ENCODE results near the gene ACO1. TPM values are rescaled to one million over a fixed set of nuclear protein-coding genes. Genes with fewer than 3 reads are reported as not detected.

Gene ACO1
- total RNA-seq, 1 donor from 2014 or later = 30.6 TPM

DNA sequence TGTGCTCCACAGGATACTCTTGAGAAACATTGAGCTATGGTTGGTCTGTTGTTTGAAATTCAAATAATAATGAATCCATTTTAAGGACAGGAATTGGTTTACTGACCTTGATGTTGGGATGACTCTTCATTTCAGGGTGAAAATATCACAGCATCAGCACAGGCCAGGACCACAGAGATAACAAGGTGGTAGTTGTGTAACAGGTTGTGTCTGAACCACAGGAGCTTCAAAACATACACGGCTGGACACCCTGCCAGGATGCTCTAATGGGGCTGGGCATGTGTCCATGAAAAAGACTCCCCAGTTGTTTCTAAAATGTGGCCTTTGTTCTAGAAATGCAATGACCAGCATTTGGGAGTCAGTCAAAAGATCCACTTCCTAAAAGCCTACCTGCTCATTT is 69.8 kb downstream of the ACO1 start:
- H3K36me3 Mint-ChIP-seq (ENCODE audit: low read depth, unreplicated experiment) = peaks cover 16% of the 10 kb centered on the region
- no peak for DNase-seq (ENCODE audit: low spot score)
- no peak overlapping the region for H3K4me3 Mint-ChIP-seq (ENCODE audit: unreplicated experiment)
- no peak overlapping the region for H3K27ac Mint-ChIP-seq (ENCODE audit: unreplicated experiment)
- peaks cover 2% of the 10 kb centered on the region for H3K27me3 Mint-ChIP-seq (ENCODE audit: unreplicated experiment)
- TF ChIP-seq, protein P1, sequence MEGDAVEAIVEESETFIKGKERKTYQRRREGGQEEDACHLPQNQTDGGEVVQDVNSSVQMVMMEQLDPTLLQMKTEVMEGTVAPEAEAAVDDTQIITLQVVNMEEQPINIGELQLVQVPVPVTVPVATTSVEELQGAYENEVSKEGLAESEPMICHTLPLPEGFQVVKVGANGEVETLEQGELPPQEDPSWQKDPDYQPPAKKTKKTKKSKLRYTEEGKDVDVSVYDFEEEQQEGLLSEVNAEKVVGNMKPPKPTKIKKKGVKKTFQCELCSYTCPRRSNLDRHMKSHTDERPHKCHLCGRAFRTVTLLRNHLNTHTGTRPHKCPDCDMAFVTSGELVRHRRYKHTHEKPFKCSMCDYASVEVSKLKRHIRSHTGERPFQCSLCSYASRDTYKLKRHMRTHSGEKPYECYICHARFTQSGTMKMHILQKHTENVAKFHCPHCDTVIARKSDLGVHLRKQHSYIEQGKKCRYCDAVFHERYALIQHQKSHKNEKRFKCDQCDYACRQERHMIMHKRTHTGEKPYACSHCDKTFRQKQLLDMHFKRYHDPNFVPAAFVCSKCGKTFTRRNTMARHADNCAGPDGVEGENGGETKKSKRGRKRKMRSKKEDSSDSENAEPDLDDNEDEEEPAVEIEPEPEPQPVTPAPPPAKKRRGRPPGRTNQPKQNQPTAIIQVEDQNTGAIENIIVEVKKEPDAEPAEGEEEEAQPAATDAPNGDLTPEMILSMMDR (IDR thresholded peaks at IDR 0.05; ENCODE audit: unreplicated experiment) = no peak
- no peaks in the 10 kb centered on the region for H3K9me3 Mint-ChIP-seq (ENCODE audit: unreplicated experiment)
- no peaks in the 10 kb centered on the region for H3K4me1 Mint-ChIP-seq (ENCODE audit: unreplicated experiment)

DNA sequence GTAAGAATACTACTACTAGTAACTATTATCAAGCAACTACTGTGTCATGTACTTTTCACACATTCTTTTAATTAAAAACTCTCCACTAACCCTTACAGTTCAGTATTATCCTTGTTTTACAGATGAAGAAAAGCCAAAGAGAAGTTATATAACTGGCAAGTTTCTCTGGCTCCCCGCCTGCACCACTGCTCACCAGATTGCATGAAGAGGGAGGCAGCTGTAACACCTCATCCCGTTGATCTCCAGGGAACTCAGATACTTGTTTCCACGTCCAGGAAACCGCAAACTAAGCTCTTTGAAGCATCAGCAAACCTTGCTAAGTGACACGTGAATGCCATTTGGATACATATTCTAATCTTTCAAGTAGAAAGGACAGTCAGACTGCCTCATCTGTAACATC is 71.3 kb downstream of the ACO1 start:
- Mint-ChIP-seq H3K27me3 (ENCODE audit: unreplicated experiment) (peaks cover 2% of the 10 kb centered on the region), H3K4me3 (ENCODE audit: unreplicated experiment) (no peak overlapping the region), H3K4me1 (ENCODE audit: unreplicated experiment) (peaks cover 3% of the 10 kb centered on the region), H3K9me3 (ENCODE audit: unreplicated experiment) (no peaks in the 10 kb centered on the region), H3K27ac (ENCODE audit: unreplicated experiment) (no peak overlapping the region), H3K36me3 (ENCODE audit: low read depth, unreplicated experiment) (peaks cover 16% of the 10 kb centered on the region)
- DNase-seq (ENCODE audit: low spot score) = no peak
- TF ChIP-seq, protein P1 (IDR thresholded peaks at IDR 0.05; ENCODE audit: unreplicated experiment) = no peak

DNA sequence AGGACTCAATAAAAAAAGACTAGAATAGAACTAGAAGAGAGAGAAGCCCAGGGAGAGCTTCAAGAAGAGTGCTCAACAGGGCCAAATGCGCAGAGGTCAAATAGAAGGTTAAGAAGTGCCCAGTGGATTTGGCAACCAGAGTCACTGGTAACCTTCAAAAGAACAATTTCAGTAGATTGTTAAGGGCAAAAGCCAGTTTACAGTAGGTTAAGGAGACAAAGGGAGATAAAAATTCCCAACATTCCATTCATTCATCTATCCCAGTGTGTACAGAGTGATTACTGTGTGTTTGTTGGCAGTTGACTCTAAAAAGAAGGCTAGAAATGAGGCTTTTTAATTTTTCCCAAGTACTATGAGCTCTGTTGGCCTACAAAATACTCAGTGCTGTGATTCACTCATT is 72.1 kb downstream of the ACO1 start:
- no peaks in the 10 kb centered on the region for H3K9me3 Mint-ChIP-seq (ENCODE audit: unreplicated experiment)
- TF ChIP-seq, protein P1 (IDR thresholded peaks at IDR 0.05; ENCODE audit: unreplicated experiment) = no peak
- H3K4me1 Mint-ChIP-seq (ENCODE audit: unreplicated experiment) = peaks cover 10% of the 10 kb centered on the region
- H3K4me3 Mint-ChIP-seq (ENCODE audit: unreplicated experiment) = peak overlapping the region; percentile 17
- H3K36me3 Mint-ChIP-seq (ENCODE audit: low read depth, unreplicated experiment) = peaks cover 15% of the 10 kb centered on the region
- DNase-seq (ENCODE audit: low spot score) = no peak
- H3K27me3 Mint-ChIP-seq (ENCODE audit: unreplicated experiment) = peaks cover 2% of the 10 kb centered on the region
- H3K27ac Mint-ChIP-seq (ENCODE audit: unreplicated experiment) = no peak overlapping the region

DNA sequence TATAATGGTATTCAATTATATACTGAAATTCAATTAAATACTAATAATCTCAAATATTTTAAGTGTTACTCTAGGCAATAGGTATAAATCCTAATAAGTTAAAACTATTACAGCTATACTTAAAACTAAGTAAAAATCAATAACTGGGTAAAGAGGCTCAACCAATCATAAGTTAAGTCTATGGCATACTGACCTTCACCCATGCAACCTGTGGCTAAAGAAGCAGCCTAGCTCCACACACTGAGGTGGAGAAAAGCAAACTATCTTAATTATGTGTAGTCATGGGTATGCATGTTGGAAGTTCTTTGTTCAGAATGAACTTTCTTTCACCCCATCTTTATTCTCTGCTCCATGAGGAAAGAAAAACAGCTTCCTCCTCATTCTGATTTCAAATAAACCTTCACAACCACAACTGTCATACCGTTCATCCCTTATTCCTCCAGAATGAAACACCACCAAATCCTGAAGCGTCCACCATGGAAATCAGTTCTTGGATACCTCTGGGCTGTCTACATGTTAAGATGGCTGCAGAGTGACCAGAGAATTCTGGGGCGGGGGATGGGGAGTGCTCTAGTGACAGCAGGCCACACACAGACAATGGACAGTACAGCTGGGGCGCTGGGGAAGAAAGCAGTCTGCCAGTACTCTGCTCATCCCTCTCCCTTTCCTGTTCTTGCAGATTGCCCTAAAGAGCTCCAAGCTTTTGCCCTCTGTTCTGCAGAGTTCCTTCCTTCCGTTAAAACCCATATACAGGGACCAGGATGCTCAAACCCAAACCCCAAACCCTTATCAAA is 79.3 kb downstream of the ACO1 start:
- Mint-ChIP-seq H3K36me3 (ENCODE audit: low read depth, unreplicated experiment) (peaks cover 7% of the 10 kb centered on the region), H3K9me3 (ENCODE audit: unreplicated experiment) (no peaks in the 10 kb centered on the region), H3K4me3 (ENCODE audit: unreplicated experiment) (no peak overlapping the region), H3K27me3 (ENCODE audit: unreplicated experiment) (no peaks in the 10 kb centered on the region), H3K27ac (ENCODE audit: unreplicated experiment) (peak overlapping the region; percentile 39), H3K4me1 (ENCODE audit: unreplicated experiment) (peaks cover 22% of the 10 kb centered on the region)
- TF ChIP-seq, protein P1 (IDR thresholded peaks at IDR 0.05; ENCODE audit: unreplicated experiment) = no peak
- peak; percentile 5 for DNase-seq (ENCODE audit: low spot score)

DNA sequence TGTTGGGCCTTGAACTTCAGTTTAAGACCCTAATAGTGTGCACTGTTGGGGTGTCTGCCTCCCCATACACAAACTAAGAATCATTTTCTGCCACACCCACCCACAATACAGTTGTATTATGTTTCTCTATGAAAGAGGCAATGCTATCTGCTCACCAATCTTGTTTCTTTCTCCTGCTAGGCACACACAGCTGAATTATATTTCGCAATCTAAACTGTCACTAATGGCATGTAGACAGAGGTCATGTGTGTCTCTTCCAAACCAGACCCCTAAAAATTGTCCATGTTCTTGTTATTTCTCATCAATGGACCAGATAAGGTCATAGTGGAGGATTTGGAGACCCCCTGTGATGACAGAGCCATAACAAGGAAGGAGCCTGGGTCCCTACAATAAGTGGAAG is 84.3 kb downstream of the ACO1 start:
- TF ChIP-seq, protein P1 (IDR thresholded peaks at IDR 0.05; ENCODE audit: unreplicated experiment) = no peak
- H3K27me3 Mint-ChIP-seq (ENCODE audit: unreplicated experiment) = no peaks in the 10 kb centered on the region
- no peak for DNase-seq (ENCODE audit: low spot score)

More for the DNA sequence above, 84.3 kb downstream of the ACO1 start:
- no peak overlapping the region for H3K27ac Mint-ChIP-seq (ENCODE audit: unreplicated experiment)
- H3K9me3 Mint-ChIP-seq (ENCODE audit: unreplicated experiment) = no peaks in the 10 kb centered on the region
- peaks cover 3% of the 10 kb centered on the region for H3K36me3 Mint-ChIP-seq (ENCODE audit: low read depth, unreplicated experiment)
- no peak overlapping the region for H3K4me3 Mint-ChIP-seq (ENCODE audit: unreplicated experiment)
- H3K4me1 Mint-ChIP-seq (ENCODE audit: unreplicated experiment) = peaks cover 12% of the 10 kb centered on the region
